HepG2 (cell line): Measurements from ENCODE around the gene CRY1. TPM values are rescaled to one million over a fixed set of nuclear protein-coding genes. Genes with fewer than 3 reads are reported as not detected.

Experiments
- DZIP1 ChIP-seq: sonication (generic); formaldehyde crosslinking; IDR thresholded peaks from 2 replicates; pipeline ENCODE4 v1.5.0; 2020; ENCODE audit warnings: mild to moderate bottlenecking, missing genetic modification reagents
- MTERF4 ChIP-seq: sonication (generic); formaldehyde crosslinking; IDR thresholded peaks from 2 replicates; pipeline ENCODE4 v1.8.0; 2023; ENCODE audit warnings: mild to moderate bottlenecking, missing genetic modification reagents
- MYPOP ChIP-seq: sonication (generic); formaldehyde crosslinking; IDR thresholded peaks from 2 replicates; pipeline ENCODE4 v1.8.1; 2023; ENCODE audit warnings: mild to moderate bottlenecking, moderate library complexity, missing genetic modification reagents
- RERE ChIP-seq: IDR thresholded peaks from 2 replicates; pipeline ENCODE4 v1.6.1; 2016; ENCODE audit warnings: low read depth, missing genetic modification reagents, missing compliant biosample characterization
- REST ChIP-seq, 2 experiments: IDR thresholded peaks; 2 replicates each; pipeline ENCODE4 v1.6.1; 2011 to 2012; ENCODE audit warnings: low read length in 2 of 2, borderline replicate concordance in 1 of 2, low read depth in 1 of 2, mild to moderate bottlenecking in 1 of 2, moderate library complexity in 1 of 2
- TOE1 ChIP-seq: sonication (generic); formaldehyde crosslinking; IDR thresholded peaks from 2 replicates; pipeline ENCODE4 v1.4.0; 2020; ENCODE audit warnings: mild to moderate bottlenecking, missing genetic modification reagents
- ZFP91 ChIP-seq: sonication (generic); formaldehyde crosslinking; IDR thresholded peaks from 2 replicates; pipeline ENCODE4 v1.9.0; 2022; ENCODE audit warnings: missing genetic modification reagents, mild to moderate bottlenecking, borderline replicate concordance
- ZSCAN21 ChIP-seq: sonication (generic); formaldehyde crosslinking; IDR thresholded peaks from 2 replicates; pipeline ENCODE4 v1.8.0; 2022; ENCODE audit warnings: mild to moderate bottlenecking, missing genetic modification reagents, moderate library complexity, borderline replicate concordance
- polyA plus RNA-seq, 8 experiments: library from polyadenylated mRNA; depleted of rRNA in 3 of 8; stranded (reverse) in 7 of 8; unstranded in 1 of 8; fragments of >200 nt; fragmentation: Illumina TruSeq in 4 of 8; extraction: Trizol in 4 of 8; gene quantifications; 2 replicates each; pipeline versions ENCODE4 v1.2.1 to v1.2.3, GENCODE V29; 2011 to 2016; ENCODE audit warnings: low read depth in 4 of 8, missing spikeins in 1 of 8, mixed read lengths in 1 of 8; ENCODE audit not compliant: insufficient read depth in 1 of 8
- total RNA-seq, 5 experiments: library from RNA; depleted of rRNA; stranded (reverse); fragments of >200 nt; fragmentation: Illumina TruSeq; extraction: Trizol; gene quantifications; 2 replicates each; pipeline ENCODE4 v1.2.3, GENCODE V29; 2016; ENCODE audit warnings: low read depth in 1 of 5

CRY1 gene
- total and polyA plus RNA-seq, 2 of the 13 experiments (the other 11 are each of a cell fraction or from before 2014, with no cell fraction given) = 11.4 to 13.9 TPM

GRCh38 chr12:106955377-106956047, 137.8 kb downstream of the CRY1 start, which contains the start of gene TMEM263 (continued):
- peak in 1 of 2 experiments; percentile 54; a peak in 1 of 4 replicates for TF ChIP-seq REST (IDR thresholded peaks at IDR 0.05; ENCODE audit: borderline replicate concordance in 1 of 2, low read depth in 1 of 2, low read length in 2 of 2)
- TF ChIP-seq MYPOP (CRISPR knock-in tag) = peak; percentile 23; the same call in 1 of the 2 replicates
- peak; percentile 81; the same call in 1 of the 2 replicates for TF ChIP-seq ZSCAN21 (CRISPR knock-in tag)
- TF ChIP-seq DZIP1 (CRISPR knock-in tag) = no peak; the same call in 1 of the 2 replicates
- TF ChIP-seq ZFP91 (CRISPR knock-in tag) = no peak
- TF ChIP-seq MTERF4 = no peak
- TF ChIP-seq TOE1 = no peak
- TF ChIP-seq RERE = no peak
